AG10803 (cell line): ENCODE measurements around the gene MYO1H.
"Not testable (repeated sequence)": the region's sequence is repeated elsewhere in the genome, so short reads cannot be mapped to it uniquely, and the experiment has no call there.

Experiments used
- DNase-seq: peaks from one replicate; pipeline ENCODE4 v3.0.0; 2010; ENCODE audit warnings: low read depth
- H3K4me3 ChIP-seq: 2 replicates; pipeline ENCODE4 v1.5.1; 2011; ENCODE audit warnings: mild to moderate bottlenecking, low read length, control low read depth
- TF ChIP-seq, protein P1 (sequence below): conservative IDR thresholded peaks from 2 replicates; pipeline ENCODE4 v1.5.1; 2011; ENCODE audit warnings: mild to moderate bottlenecking, low read length, control low read depth, inconsistent platforms

The MYO1H gene

DNA sequence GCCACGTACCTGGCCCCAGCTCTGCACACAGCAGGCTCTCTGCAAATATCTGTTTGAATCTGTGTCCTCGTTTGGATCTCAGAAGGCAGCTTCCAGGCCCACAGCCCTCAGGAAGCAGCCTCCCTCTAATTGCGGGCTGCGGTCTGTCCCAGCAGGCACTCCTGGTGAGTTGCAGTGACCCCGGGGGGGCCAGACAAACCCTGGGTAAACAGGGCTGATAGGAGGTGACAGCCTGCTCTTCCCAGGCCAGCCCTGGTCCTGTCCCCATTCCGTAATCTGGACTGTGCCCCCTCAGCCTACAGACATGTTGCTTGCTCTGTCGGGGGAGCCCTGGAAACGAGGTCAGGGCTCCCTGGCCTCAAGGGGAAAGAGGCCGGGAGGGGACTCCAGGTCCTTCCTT lies 40.6 kb upstream of the MYO1H start:
- H3K4me3 ChIP-seq: no peak overlapping the region
- TF ChIP-seq, protein P1, sequence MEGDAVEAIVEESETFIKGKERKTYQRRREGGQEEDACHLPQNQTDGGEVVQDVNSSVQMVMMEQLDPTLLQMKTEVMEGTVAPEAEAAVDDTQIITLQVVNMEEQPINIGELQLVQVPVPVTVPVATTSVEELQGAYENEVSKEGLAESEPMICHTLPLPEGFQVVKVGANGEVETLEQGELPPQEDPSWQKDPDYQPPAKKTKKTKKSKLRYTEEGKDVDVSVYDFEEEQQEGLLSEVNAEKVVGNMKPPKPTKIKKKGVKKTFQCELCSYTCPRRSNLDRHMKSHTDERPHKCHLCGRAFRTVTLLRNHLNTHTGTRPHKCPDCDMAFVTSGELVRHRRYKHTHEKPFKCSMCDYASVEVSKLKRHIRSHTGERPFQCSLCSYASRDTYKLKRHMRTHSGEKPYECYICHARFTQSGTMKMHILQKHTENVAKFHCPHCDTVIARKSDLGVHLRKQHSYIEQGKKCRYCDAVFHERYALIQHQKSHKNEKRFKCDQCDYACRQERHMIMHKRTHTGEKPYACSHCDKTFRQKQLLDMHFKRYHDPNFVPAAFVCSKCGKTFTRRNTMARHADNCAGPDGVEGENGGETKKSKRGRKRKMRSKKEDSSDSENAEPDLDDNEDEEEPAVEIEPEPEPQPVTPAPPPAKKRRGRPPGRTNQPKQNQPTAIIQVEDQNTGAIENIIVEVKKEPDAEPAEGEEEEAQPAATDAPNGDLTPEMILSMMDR: no peak
- DNase-seq: no peak

DNA sequence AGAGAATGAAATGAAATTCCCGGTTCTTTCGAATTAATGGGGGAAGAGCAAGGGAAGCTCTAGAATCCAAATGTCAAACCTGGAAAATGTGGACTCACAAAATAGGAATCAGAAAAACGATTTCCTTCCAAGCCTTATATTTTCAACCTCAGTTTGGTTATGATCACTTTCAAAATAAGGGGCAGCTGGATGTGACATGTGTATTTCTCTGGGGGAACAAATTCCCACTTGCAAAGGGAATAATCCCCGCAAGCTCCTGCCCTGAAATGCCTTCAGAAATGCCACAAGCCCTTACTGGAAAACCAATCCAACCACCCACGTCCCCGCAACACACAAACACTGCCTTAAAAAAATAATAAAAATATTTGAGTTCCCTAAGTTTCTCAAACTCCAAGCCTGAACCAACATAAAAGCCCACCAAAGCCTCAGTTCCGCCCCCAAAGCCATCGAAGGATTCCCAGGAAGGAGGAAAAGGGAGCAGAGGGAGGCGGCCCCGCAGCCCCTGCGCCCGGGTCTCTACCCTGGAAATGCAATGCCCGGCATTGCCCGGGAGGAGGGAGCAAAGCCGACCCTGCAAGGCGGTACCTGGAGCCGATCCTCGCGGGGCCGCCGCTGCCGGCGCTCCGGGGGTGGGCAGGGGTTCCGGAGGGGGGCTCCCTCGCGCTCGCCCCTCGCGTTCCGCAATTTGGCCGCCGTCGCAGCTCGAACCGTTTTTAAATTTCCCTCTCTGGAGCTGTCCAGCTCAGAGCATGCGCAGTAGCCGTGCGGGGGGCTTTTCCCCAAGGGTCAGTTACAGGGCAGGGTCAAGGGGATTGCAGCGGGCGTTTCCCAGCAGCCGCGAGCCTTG lies 38.9 kb upstream of the MYO1H start, which contains the start of gene FOXN4:
Gene FOXN4 (minus strand): TSS at position 751 of the 847 bp plus-strand sequence. CDS start 963 bp downstream, outside the sequence.
- no peak for DNase-seq
- TF ChIP-seq, protein P1: no peak
- peak within 1 kb of the TSS; percentile 10 for H3K4me3 ChIP-seq

DNA sequence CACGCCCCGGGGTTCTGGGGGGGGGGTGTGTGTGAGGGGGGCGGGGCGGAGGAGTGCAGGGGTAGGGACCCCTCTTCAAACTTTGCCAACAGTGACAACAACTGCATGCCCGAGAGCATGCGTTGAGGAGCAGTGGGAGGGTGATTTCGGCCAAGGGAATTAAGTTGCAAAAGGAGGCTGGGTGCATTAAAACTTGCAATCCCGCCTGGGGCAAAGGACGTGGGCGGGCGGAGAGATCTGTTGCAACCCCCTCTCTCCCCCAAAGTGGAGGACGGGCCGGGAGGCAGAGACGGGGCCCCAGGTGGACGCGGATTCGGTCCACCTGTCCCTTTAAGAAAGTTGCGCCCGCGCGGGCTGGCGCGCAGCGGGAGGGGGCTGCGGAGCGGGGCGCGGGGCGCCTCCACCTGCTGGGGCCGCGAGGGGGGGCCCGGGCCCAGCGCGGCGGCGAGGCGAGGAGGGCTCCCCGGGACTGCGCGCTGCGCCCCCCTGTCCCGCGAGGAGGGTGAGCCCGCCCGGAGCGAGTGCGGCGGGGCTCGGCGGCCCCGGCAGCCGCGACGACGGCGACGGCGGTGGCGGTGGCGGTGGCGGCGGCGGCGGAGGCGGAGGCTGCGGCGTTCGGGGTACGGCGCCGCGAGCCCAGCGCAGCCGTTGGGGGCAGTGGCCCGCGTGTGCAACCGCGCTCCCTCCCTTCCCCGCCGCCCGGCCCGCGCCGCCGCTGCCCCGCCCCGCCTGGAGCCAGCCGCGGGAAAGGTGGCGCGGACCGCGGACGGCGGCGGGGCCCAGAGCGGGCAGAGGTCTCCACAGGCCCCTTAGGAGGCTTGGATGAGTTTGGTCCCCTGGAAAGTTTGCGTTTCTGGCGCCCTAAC lies 38.1 kb upstream of the MYO1H start:
- DNase-seq: no peak
- TF ChIP-seq, protein P1: no peak
- peak overlapping the region; percentile 10 for H3K4me3 ChIP-seq

DNA sequence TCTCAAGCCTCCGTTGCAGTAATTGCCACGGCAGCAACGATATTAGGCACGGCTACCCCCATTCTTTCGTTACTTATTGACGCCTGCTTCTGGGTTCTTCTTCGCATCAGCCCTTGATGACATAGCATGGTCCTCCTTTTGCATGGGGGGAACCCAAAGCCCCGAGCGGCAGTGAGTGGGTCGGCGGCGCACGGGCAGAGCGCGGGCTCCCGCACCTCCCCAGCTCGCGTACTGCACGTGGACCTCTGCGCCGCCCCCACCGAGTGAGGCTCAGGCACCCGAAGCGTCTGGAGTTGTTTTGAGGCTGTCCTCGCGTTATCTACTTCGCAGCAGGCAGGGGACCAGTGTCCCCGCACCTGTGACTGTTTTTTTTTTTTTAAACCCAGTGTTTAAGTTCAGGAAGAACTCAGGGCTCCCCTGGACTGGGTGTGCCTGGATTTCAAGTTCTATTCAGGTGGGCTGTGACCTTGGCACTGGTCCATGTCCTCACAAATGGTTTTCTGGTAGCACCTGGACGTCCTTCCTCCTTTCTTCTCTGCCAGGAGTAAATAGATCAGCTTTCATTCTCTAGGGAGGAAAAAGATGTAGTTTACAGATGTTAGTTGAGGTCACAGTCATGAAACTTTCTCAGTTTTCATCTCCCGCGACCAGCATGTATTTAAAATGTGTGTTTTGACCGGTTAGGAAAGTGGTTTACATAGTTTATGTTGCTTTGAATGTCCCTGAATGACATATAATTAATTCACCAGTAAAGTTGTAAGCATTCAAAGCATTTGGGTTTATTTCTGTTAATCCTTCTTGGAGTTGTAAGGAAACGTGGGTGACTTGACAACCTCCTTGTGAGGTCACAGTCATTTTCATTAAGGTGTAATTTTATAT lies 37.2 kb upstream of the MYO1H start:
- DNase-seq: no peak
- H3K4me3 ChIP-seq: peak overlapping the region; percentile 10
- TF ChIP-seq, protein P1: no peak

DNA sequence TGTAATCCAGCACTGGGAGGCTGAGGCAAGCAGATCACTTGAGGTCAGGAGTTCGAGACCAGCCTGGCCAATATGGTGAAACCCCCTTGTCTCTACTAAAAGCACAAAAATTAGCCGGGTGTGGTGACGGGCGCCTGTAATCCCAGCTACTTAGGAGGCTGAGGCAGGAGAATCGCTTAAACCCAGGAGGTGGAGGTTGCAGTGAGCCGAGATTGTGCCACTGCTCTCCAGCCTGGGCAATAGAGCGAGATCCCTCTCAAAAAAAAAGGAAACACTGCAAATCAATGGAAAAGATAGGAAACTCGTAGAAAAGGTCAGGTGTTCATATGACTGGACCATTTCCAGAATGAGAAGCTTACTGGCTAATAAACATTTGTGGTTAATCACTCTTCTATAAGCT lies 26.4 kb upstream of the MYO1H start:
- not testable (repeated sequence) for DNase-seq

DNA sequence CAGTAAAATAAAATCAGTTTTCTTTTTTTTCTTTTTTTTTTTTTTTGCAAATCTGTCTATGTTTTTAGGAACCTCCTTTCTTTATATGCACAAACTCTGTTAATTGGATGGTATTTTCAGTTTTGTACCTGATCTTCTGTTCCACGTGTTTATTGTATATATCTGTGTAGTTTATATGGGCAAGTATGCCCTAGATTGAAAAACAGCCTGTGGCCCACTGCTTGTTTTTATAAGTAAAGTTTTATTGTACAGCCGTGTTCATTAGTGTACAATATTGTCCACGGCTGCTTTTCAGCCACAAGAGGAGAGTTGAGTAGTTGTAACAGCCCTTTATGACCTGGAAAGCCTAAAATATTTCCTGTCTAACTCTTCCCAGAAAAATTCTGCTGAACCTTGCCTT lies 18.7 kb upstream of the MYO1H start:
- no peak overlapping the region for H3K4me3 ChIP-seq
- TF ChIP-seq, protein P1: no peak
- no peak for DNase-seq

More for the DNA sequence above, 26.4 kb upstream of the MYO1H start:
- H3K4me3 ChIP-seq: not testable (repeated sequence)

DNA sequence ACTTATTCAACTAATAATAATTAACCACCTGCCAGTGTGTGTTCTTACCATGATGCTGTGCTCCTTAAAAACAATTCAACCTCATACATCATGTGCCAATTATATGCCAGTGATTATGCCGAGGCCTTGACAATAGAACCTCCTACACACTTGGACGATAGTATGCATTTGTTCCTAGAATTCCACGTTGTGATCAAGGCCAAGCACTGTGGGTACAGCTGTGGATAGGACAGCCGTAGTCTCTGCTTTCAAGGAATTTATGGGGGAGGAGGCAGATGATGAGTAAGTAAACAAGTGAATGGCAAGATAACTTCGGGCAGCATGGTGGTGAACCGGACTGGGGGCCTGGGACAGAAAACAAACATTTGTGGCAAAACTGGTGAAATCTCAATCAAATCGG lies 18.0 kb upstream of the MYO1H start:
- H3K4me3 ChIP-seq: no peak overlapping the region
- no peak for DNase-seq
- TF ChIP-seq, protein P1: no peak
